ENCODE data around the gene ALPI.

ALPI gene

DNA sequence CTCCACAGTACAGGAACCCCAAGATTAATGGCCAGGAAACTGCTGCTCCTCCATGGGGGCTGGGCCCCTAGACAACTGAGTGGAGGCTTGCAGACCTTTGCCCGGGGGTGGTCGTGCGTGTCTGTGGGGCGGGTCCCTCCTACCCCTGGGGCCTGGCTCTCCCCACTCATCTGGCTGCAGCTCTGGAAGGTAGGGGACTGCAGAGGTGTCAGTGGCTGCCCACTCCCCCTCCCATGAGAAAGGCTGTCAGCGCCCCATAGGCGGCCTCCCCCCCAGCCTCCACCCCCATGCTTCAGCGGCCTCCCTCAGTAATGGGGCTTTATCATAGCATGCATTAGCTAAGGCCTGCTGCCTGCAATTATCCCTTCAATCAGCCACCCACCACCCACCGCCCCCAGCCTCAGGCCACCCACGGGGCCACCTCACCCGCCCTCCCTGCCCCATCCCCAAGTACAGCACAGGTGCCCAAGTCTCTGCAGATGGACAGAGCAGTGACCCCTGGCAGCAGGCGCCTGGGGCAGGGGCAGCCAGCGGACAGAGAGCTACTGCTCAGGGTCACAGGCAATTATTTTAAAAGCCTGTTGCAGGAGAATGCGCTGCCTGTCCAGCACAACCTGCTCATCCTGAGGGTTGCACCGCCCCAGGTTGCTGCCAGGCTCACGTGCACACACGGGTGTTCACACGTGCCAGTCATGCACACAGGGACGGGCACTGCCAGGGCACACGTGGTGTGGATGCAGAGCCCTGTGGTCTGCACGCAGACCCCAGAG, 40.7 kb downstream of the ALPI start:
- DNase-seq (ENCODE audit: low read depth in 2 of 2, low spot score in 1 of 2): no peak

DNA sequence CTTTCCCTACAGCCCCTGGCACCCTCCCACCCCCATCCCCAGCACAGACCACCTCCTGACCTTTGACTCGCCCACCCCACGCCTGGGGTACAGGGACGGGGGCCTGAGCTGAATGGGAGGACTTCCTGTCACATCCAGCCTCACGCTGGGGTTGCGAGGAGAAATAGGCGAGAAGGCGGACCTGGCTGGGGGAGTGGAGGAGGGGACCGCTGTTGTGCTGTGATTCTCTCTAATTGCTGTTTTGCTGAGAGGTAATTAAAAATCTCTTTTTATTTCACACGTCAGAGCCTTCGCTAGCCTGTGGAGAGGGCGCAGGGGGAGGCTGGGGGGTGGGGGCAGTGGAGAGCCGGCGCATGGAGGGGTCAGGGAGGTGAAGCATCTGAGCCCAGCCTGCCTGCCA, 41.4 kb downstream of the ALPI start:
- DNase-seq (ENCODE audit: low read depth in 2 of 2, low spot score in 1 of 2): no peak

DNA sequence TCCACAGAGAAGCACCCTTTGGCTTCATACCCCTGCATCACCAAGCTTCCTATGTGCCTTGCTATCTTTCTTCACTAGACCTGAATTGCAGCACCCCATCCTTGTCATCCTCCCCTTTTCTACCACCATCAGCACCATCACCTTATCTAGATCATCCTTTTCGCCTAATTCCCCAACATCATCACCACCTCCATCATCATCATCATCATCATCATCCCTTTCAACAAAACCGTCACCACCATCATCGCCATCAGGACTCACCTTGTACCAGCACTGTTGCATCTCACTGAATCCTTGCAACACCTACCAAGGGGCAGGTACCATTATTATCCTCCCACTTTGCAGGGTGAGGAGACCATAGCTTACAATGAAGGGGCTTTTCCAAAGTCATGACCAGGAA, 42.5 kb downstream of the ALPI start:
- DNase-seq (ENCODE audit: low read depth in 2 of 2, low spot score in 1 of 2): no peak

DNA sequence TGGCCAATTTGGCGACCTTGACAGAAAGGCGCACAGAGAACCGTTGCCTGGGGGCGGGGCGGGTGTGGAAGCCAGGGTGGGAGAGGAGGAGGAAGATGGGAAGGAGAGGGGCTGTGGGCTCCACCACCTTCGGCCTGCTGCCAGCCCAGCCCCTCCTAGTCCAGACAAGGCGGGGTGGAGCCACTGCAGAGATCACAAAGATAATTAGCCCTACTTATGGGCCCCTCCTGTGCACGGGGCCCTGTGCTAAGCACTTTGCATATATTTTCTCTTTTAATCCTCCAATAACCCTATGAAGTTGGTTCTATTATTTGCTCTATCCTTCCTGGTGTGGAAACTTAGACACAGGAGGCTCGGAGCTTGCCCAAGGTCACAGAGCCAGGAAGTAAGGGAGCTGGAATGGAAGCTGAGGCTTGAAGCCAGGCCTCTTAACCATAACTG, 45.4 kb downstream of the ALPI start:
- DNase-seq (ENCODE audit: low read depth in 2 of 2, low spot score in 1 of 2): no peak

DNA sequence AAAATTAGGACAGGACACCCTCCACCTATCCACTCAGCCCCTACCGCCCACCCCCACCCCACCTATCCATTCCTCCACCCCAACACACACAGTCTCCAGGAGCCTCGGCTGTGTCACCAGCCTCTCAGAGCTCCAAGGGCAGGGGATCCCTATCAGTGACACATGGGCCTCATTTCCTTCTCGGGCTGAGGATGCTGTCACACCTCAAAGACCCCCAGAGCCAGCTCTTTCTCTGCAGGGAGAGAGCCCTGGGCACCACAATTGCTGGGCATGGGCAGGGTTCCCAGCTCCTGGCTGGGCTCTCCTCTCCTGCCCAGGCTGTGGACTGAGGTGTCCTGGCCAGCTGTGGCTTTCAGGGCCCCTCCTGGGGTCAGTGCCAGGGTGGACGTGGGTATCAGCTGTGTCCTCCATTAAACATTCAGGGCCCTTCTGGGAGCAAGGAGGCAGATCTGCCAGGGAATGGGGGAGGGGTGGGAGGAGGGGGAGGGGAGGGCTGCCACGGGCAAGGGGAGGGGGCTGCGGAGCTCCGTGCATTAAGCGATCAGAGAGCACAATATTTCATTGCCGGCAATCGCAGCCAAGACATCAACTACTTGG, 45.9 kb downstream of the ALPI start:
- no peak for DNase-seq (ENCODE audit: low read depth in 2 of 2, low spot score in 1 of 2)

DNA sequence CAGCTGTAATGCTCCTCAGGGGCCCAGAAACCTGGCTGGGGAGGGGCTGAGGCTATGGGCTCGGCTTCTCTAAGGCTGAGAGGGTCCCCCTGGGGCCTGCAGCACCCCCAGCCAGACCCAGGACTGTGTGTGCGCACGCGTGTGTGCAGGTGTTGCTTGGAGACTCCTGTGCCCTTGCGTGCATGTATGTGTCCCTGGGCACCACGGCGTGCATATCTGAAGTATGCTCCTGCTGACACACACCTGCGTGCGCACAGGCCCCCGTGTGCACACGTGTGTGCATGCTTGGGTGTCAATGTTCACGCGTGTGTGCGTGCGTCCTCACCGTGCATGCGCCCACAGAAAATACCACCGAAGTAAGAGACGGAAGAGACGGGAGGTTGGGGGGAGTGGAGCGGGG, 46.6 kb downstream of the ALPI start:
- no peak for DNase-seq (ENCODE audit: low read depth in 2 of 2, low spot score in 1 of 2)

DNA sequence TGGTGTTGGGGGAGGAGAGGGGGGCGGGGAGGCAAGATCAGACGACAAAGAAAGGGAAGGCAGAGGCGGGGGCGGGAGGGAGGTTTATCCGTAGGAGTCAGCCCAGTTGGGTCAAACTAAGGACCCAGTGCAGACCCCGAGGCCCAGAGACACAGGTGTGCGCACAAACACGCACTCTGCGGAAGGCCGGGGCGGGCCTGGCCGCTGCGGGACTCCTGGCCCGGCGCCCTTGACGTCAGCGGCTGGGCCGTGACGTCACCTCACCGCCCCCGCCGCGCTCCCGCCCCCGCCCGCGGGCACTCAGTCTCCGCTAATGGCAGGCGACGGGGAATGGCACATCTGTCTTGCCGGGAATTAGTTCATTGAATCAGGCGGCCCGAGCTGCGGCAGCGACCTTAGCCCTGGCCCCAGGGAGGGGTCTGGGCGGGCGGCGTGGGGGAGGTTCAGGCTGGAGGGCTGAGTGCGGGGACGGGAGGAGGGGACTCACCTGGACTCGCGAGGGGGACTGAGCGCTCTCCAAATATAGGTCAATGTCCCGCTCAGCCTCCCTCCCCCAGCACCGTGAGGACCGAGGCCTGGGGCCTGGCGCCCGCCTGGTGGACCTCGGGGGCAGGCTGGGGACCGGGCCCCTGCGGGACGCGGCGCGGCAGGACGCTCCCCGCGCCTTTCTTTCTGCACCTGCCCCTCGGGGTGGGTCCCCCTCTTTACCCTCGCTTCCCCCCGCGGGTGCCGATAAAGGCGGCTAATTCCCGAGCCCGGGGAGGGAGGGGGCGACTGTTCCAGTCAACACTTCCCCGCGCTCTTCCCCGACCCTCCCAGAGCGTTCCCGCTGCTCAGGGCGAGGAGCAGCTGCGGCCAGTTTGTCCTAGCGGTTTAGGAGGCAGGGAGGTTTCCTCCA, 47.2 kb downstream of the ALPI start:
- DNase-seq (ENCODE audit: low read depth in 2 of 2, low spot score in 1 of 2): no peak

DNA sequence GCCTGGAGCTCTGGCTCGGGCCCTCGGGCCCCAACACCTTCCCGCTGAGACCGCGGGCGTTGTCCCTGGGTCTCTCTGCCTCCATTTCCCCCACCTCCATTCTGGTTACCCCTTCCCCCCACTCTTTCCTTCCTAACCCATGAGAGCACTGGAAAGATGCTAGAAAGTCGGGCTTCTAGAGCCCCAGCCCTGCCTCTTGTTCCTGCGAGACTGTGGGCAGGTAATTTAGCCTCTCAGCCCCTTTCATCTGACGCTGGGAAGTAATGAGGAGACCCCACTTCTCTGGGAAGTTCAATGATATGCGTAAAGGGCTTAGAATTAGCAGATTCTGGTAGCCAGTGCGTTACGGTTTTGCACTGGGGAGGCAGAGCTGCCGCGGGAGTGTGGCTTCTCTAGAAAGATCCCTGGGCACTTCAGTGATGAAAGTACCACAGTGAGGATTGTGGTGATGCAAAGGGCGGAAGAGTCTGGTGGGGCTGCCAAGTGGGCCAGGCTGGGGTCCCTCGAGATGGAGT, 47.9 kb downstream of the ALPI start:
- DNase-seq (ENCODE audit: low read depth in 2 of 2, low spot score in 1 of 2): no peak

DNA sequence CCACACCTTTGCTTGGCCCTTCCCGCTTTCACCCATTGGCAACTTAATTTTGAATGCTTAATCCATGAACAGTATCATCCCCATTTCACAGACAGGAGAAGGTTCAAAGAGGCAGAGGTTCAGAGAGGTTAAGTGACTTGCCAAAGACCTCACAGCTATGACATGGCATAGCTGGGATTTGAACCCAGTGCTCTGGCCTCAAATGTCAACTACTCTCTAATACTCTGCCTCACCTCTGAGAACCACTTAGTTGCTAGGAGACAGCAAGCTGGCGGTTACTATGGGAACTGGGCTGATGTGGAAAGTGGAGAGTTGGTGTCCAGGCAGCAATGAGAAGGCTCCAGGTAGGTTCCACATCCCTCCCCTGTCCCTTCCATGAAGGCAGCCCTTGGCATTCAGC, 48.5 kb downstream of the ALPI start:
- DNase-seq (ENCODE audit: low read depth in 2 of 2, low spot score in 1 of 2): no peak

DNA sequence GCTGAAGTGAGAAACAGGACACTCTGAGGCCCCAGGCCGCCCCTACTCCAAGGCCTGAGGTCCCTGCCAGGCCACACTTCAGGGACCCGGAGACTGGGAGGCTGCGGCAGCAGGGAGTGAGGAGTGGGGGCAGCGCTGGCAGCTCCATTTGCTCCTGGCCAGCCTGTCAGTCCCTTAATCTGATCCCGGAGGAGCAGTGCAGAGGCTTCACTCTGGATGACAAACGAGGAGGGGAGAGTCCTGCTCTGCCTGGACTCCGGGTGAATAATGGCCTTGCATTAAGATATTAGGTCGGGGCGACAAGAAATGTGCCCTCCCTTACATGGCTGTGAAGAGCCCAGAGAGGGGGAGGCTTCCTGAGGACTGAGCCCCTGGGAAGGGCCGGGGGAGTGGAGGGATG, 49.9 kb downstream of the ALPI start:
- no peak for DNase-seq (ENCODE audit: low read depth in 2 of 2, low spot score in 1 of 2)

DNA sequence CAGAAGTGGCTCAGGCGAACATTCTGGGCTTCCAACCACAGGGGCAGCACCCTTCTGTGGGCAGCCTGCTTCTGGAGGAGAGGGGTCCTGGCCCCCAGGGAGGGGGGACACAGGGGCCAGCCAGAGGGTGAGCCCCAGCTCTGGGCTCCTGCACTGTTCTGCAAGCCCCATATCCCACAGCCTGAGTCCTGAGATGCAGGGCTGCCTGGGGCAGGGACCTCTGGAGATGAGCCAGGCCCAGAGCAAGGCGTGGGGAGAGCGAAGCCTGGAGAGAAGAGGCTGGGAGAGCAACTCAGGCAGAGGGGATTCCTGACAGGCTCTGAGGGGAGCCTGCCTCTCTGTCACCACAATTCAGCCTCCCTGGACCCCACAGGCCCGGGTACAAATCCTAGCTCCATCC, 50.8 kb downstream of the ALPI start:
- DNase-seq (ENCODE audit: low read depth in 2 of 2, low spot score in 1 of 2): no peak

DNA sequence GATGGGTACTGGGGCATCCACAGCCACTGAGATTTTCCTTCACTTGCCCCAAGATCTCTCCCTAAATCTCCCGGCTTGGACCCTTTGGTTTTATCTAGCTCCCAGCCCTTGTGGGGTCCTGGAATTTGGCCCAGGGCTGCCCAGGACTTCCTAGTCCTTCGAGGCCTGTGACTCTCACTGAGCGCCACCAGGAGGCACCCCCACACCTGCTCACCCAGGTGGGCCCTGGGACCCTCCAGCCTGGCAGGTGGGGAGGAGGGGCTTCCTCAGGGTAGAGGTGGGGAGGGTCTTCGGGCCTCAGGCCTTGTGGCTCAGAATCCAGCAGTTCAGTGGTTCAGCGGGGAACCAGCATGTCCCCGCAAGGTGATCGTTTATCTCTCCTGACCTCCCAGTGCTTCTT, 52.3 kb downstream of the ALPI start:
- DNase-seq (ENCODE audit: low read depth in 2 of 2, low spot score in 1 of 2): no peak
